Omental fat pad (tissue), 4 donors: Measurements from ENCODE around the gene NYNRIN. TPM values are rescaled to one million over a fixed set of nuclear protein-coding genes. Genes with fewer than 3 reads are reported as not detected.

Source experiments
- ATAC-seq: fragments of 150-250 bp; one replicate; pipeline ENCODE4 v1.9.1; 2016; ENCODE audit warnings: mild to moderate bottlenecking, moderate library complexity; ENCODE audit not compliant: low FRiP score
- DNase-seq: peaks from one replicate; pipeline ENCODE4 v3.0.0-alpha.2; 2019; ENCODE audit warnings: low spot score
- CTCF ChIP-seq, 3 donors: fragments of 450-650 bp; IDR thresholded peaks; one replicate each; pipeline ENCODE4 v1.5.1; 2016 to 2017; ENCODE audit warnings: antibody characterized with exemption in 3 of 3, mild to moderate bottlenecking in 3 of 3, moderate library complexity in 2 of 3
- small RNA-seq: library from RNA; depleted of rRNA; stranded (forward); fragments of <200 nt; gene quantifications from one replicate; pipeline ENCODE3, GENCODE V24; 2016
- total RNA-seq, 4 donors: library from RNA; depleted of rRNA; stranded (reverse); fragments of >200 nt; gene quantifications; one replicate each; pipeline ENCODE4 v1.1.0, GENCODE V29; 2016

NYNRIN gene
- total RNA-seq, 4 donors from 2014 or later, result 4.6 to 24.9 (median 13.0) TPM

GRCh38 chr14:24463884-24464785 lies 65.3 kb downstream of the NYNRIN start:
- no peak for ATAC-seq
- DNase-seq, result no peak
- TF ChIP-seq CTCF (IDR thresholded peaks at IDR 0.05), result no peak

- ATAC-seq (no peak), DNase-seq (no peak)
- TF ChIP-seq CTCF (IDR thresholded peaks at IDR 0.05), result no peak
Observed at GRCh38 chr14:24465368-24465767, 66.6 kb downstream of the NYNRIN start.

GRCh38 chr14:24465805-24466204 lies 67.0 kb downstream of the NYNRIN start:
- ATAC-seq (no peak), DNase-seq (no peak)
- TF ChIP-seq CTCF (IDR thresholded peaks at IDR 0.05), result no peak

Small RNAs within 50 kb of the gene (small RNA-seq; reads per million reads assigned to genes)
- gene RF00026, result not detected

Other genes with a start within 250 kb of the NYNRIN start
- gene IRF9, start 237.7 kb upstream of the NYNRIN start, total RNA-seq, result 100 to 1,000 TPM in 1 of 4 donors, 10 to 100 TPM in 3; 39.4 to 126 (median 66.3) TPM
- gene REC8, start 226.9 kb upstream of the NYNRIN start, total RNA-seq, result 10 to 100 TPM in 3 of 4 donors, 1 to 10 TPM in 1; 6.7 to 31.4 (median 16.3) TPM
- gene IPO4, start 210.2 kb upstream of the NYNRIN start, total RNA-seq, result 100 to 1,000 TPM in 1 of 4 donors, 10 to 100 TPM in 3; 24.1 to 108 (median 34.4) TPM
- 10 to 100 TPM; 54.9 to 65.5 (median 60.9) TPM for gene TM9SF1, start 203.6 kb upstream of the NYNRIN start, total RNA-seq
- gene TSSK4, start 193.3 kb upstream of the NYNRIN start, total RNA-seq, result under 1 TPM in 2 of 4 donors, not detected in 2; 0.36 to 0.46 TPM
- 10 to 100 TPM; 51.8 to 82.7 (median 64.7) TPM for gene CHMP4A, start 185.5 kb upstream of the NYNRIN start, total RNA-seq
- 10 to 100 TPM in 3 of 4 donors, 1 to 10 TPM in 1; 9.0 to 18.1 (median 12.5) TPM for gene MDP1, start 182.9 kb upstream of the NYNRIN start, total RNA-seq
- gene NEDD8, start 166.6 kb upstream of the NYNRIN start, total RNA-seq, result 100 to 1,000 TPM in 3 of 4 donors, 10 to 100 TPM in 1; 98.4 to 184 (median 126) TPM
- 10 to 100 TPM; 36.3 to 69.0 (median 47.0) TPM for gene GMPR2, start 166.1 kb upstream of the NYNRIN start, total RNA-seq
- 10 to 100 TPM; 46.1 to 80.1 (median 63.6) TPM for gene TINF2, start 156.4 kb upstream of the NYNRIN start, total RNA-seq
- 100 to 1,000 TPM in 2 of 4 donors, 10 to 100 TPM in 1, 1 to 10 TPM in 1; 2.0 to 114 (median 79.1) TPM for gene TGM1, start 135.8 kb upstream of the NYNRIN start, total RNA-seq
- 10 to 100 TPM; 20.7 to 30.9 (median 25.0) TPM for gene RABGGTA, start 127.4 kb upstream of the NYNRIN start, total RNA-seq
- gene DHRS1, start 99.2 kb upstream of the NYNRIN start, total RNA-seq, result 10 to 100 TPM; 14.3 to 42.5 (median 23.7) TPM
- 10 to 100 TPM; 13.9 to 22.2 (median 17.8) TPM for gene NOP9, start 99.2 kb upstream of the NYNRIN start, total RNA-seq
- 10 to 100 TPM in 3 of 4 donors, 1 to 10 TPM in 1; 9.1 to 23.8 (median 14.3) TPM for gene CIDEB, start 91.0 kb upstream of the NYNRIN start, total RNA-seq
- gene LTB4R2, start 88.9 kb upstream of the NYNRIN start, total RNA-seq, result 1 to 10 TPM; 4.7 to 9.0 (median 7.9) TPM
- gene LTB4R, start 87.5 kb upstream of the NYNRIN start, total RNA-seq, result 10 to 100 TPM in 3 of 4 donors, 1 to 10 TPM in 1; 5.0 to 16.7 (median 12.6) TPM
- gene ADCY4, start 63.9 kb upstream of the NYNRIN start, total RNA-seq, result 100 to 1,000 TPM in 1 of 4 donors, 10 to 100 TPM in 2, 1 to 10 TPM in 1; 9.7 to 144 (median 45.6) TPM
- gene RIPK3, start 59.0 kb upstream of the NYNRIN start, total RNA-seq, result 10 to 100 TPM in 2 of 4 donors, 1 to 10 TPM in 2; 9.0 to 18.0 (median 13.2) TPM
- gene NFATC4, start 30.8 kb upstream of the NYNRIN start, total RNA-seq, result 10 to 100 TPM in 3 of 4 donors, 1 to 10 TPM in 1; 9.2 to 53.3 (median 23.3) TPM
- gene CBLN3, start 30.7 kb downstream of the NYNRIN start, total RNA-seq, result 1 to 10 TPM; 1.2 to 4.4 (median 2.8) TPM
- gene KHNYN, start 31.0 kb downstream of the NYNRIN start, total RNA-seq, result 10 to 100 TPM; 32.1 to 77.1 (median 43.5) TPM
- gene SDR39U1, start 43.8 kb downstream of the NYNRIN start, total RNA-seq, result 10 to 100 TPM; 28.4 to 35.9 (median 31.8) TPM
- gene CMA1, start 109.3 kb downstream of the NYNRIN start, total RNA-seq, result 1 to 10 TPM in 1 of 4 donors, under 1 TPM in 1, not detected in 2; 0.84 to 1.4 TPM
- 10 to 100 TPM in 1 of 4 donors, 1 to 10 TPM in 2, under 1 TPM in 1; 0.84 to 11.5 (median 3.9) TPM for gene CTSG, start 177.2 kb downstream of the NYNRIN start, total RNA-seq
- 1 to 10 TPM in 2 of 4 donors, not detected in 2; 1.4 to 2.0 TPM for gene GZMH, start 210.7 kb downstream of the NYNRIN start, total RNA-seq
- gene GZMB, start 235.2 kb downstream of the NYNRIN start, total RNA-seq, result 1 to 10 TPM; 1.2 to 8.9 (median 1.9) TPM